HEK293 (cell line): ENCODE results near the gene GSC2.
A peak's percentile ranks its signal among the peaks of the same experiment; 100 is the strongest.

Experiments used
- CTCF ChIA-PET: fragments of 350-600 bp; formaldehyde crosslinking; extraction: SDS; loops from one replicate; lab custom pipeline; 2021; ENCODE audit warnings: antibody characterized with exemption; lab: Yijun Ruan, JAX
- POLR2A ChIA-PET: fragments of 300-600 bp; formaldehyde crosslinking; extraction: SDS; loops from one replicate; lab custom pipeline; 2020; ENCODE audit warnings: antibody characterized with exemption, inconsistent platforms; lab: Yijun Ruan, JAX
- H3K27ac ChIP-seq: fragments of 200-500 bp; sonication (Bioruptor generic); 2 replicates; pipeline ENCODE4 v1.5.1; 2014; ENCODE audit warnings: low read depth, low read length, control low read depth, inconsistent platforms; ENCODE audit errors: extremely low read depth
- H3K36me3 ChIP-seq, 2 experiments: fragments of 200-500 bp in 1 of 2; sonication (Bioruptor generic) in 1 of 2; 1 replicate in 1 of 2; 2 replicates in 1 of 2; pipeline ENCODE4 v1.5.1; 2014 to 2017; ENCODE audit warnings: inconsistent platforms in 2 of 2, low read length in 2 of 2; ENCODE audit not compliant: control insufficient read depth in 2 of 2, insufficient read depth in 1 of 2
- H3K4me1 ChIP-seq: fragments of 200-500 bp; sonication (Bioruptor generic); 2 replicates; pipeline ENCODE4 v1.5.1; 2014; ENCODE audit warnings: mild to moderate bottlenecking, low read length, inconsistent platforms; ENCODE audit not compliant: control insufficient read depth, insufficient read depth
- H3K4me3 ChIP-seq: 2 replicates; pipeline ENCODE4 v1.5.1; 2011; ENCODE audit warnings: low read depth, mild to moderate bottlenecking, control low read depth, low read length, moderate library complexity
- H3K9me3 ChIP-seq: fragments of 200-500 bp; sonication (Bioruptor generic); 2 replicates; pipeline ENCODE4 v1.5.1; 2014; ENCODE audit warnings: low read depth, low read length, inconsistent platforms; ENCODE audit not compliant: control insufficient read depth, insufficient read depth
- FEZF1 ChIP-seq: fragments of 450-650 bp; formaldehyde crosslinking; IDR thresholded peaks from 2 replicates; pipeline ENCODE4 v1.5.1; 2016; ENCODE audit warnings: missing biosample characterization, missing genetic modification characterization
- GLI2 ChIP-seq: fragments of 450-650 bp; formaldehyde crosslinking; IDR thresholded peaks from 2 replicates; pipeline ENCODE4; 2017; ENCODE audit warnings: missing biosample characterization, missing genetic modification characterization, low read depth, borderline replicate concordance
- KLF16 ChIP-seq: fragments of 450-650 bp; formaldehyde crosslinking; IDR thresholded peaks from 2 replicates; pipeline ENCODE4 v1.5.1; 2017; ENCODE audit warnings: missing biosample characterization, missing genetic modification characterization
- KLF8 ChIP-seq: fragments of 450-650 bp; formaldehyde crosslinking; IDR thresholded peaks from 2 replicates; pipeline ENCODE4 v1.5.1; 2016; ENCODE audit warnings: missing biosample characterization, missing genetic modification characterization
- PRDM2 ChIP-seq: fragments of 450-650 bp; formaldehyde crosslinking; IDR thresholded peaks from 2 replicates; pipeline ENCODE4 v1.5.1; 2016; ENCODE audit warnings: missing biosample characterization, missing genetic modification characterization, borderline replicate concordance
- SCRT2 ChIP-seq: fragments of 450-650 bp; formaldehyde crosslinking; IDR thresholded peaks from 2 replicates; pipeline ENCODE4 v1.5.1; 2016; ENCODE audit warnings: missing biosample characterization, missing genetic modification characterization
- ZBTB48 ChIP-seq: fragments of 450-650 bp; formaldehyde crosslinking; IDR thresholded peaks from 2 replicates; pipeline ENCODE4 v1.5.1; 2016; ENCODE audit warnings: missing biosample characterization, missing genetic modification characterization
- ZFP41 ChIP-seq: fragments of 450-650 bp; formaldehyde crosslinking; IDR thresholded peaks from 2 replicates; pipeline ENCODE4 v1.5.1; 2016; ENCODE audit warnings: missing biosample characterization, missing genetic modification characterization, borderline replicate concordance
- ZNF10 ChIP-seq: fragments of 450-650 bp; formaldehyde crosslinking; IDR thresholded peaks from 2 replicates; pipeline ENCODE4 v1.5.1; 2017; ENCODE audit warnings: missing biosample characterization, missing genetic modification characterization
- ZNF184 ChIP-seq: fragments of 450-650 bp; IDR thresholded peaks from 2 replicates; pipeline ENCODE4 v1.5.1; 2018; ENCODE audit warnings: missing biosample characterization, mild to moderate bottlenecking, missing genetic modification characterization
- ZNF292 ChIP-seq: fragments of 450-650 bp; formaldehyde crosslinking; IDR thresholded peaks from 2 replicates; pipeline ENCODE4 v1.5.1; 2016; ENCODE audit warnings: low read depth, missing biosample characterization, missing genetic modification characterization, borderline replicate concordance
- ZNF311 ChIP-seq: fragments of 450-650 bp; formaldehyde crosslinking; IDR thresholded peaks from 2 replicates; pipeline ENCODE4 v1.5.1; 2017; ENCODE audit warnings: missing biosample characterization, missing genetic modification characterization, borderline replicate concordance
- ZNF354C ChIP-seq: fragments of 450-650 bp; formaldehyde crosslinking; IDR thresholded peaks from 2 replicates; pipeline ENCODE4 v1.5.1; 2016; ENCODE audit warnings: missing biosample characterization, missing genetic modification characterization, low read depth, borderline replicate concordance
- ZNF366 ChIP-seq: fragments of 450-650 bp; formaldehyde crosslinking; conservative IDR thresholded peaks from 2 replicates; pipeline ENCODE4 v1.5.1; 2016; ENCODE audit warnings: missing biosample characterization, missing genetic modification characterization
- ZNF37A ChIP-seq: fragments of 450-650 bp; IDR thresholded peaks from 2 replicates; pipeline ENCODE4 v1.5.1; 2018; ENCODE audit warnings: missing biosample characterization, missing genetic modification characterization
- ZNF501 ChIP-seq: fragments of 450-650 bp; formaldehyde crosslinking; IDR thresholded peaks from 2 replicates; pipeline ENCODE4 v1.5.1; 2016; ENCODE audit warnings: missing biosample characterization, missing genetic modification characterization
- ZNF549 ChIP-seq: fragments of 450-650 bp; IDR thresholded peaks from 2 replicates; pipeline ENCODE4 v1.5.1; 2018; ENCODE audit warnings: missing biosample characterization, missing genetic modification characterization, mild to moderate bottlenecking, inconsistent platforms, moderate library complexity
- ZNF629 ChIP-seq: fragments of 450-650 bp; formaldehyde crosslinking; IDR thresholded peaks from 2 replicates; pipeline ENCODE4 v1.5.1; 2017; ENCODE audit warnings: missing biosample characterization, missing genetic modification characterization
- ZNF658 ChIP-seq: fragments of 450-650 bp; formaldehyde crosslinking; IDR thresholded peaks from 2 replicates; pipeline ENCODE4; 2016; ENCODE audit warnings: missing biosample characterization, missing genetic modification characterization
- ZNF707 ChIP-seq: fragments of 450-650 bp; formaldehyde crosslinking; IDR thresholded peaks from 2 replicates; pipeline ENCODE4 v1.5.1; 2016; ENCODE audit warnings: missing biosample characterization, missing genetic modification characterization
- TF ChIP-seq, protein P1 (sequence below): fragments of 450-650 bp; formaldehyde crosslinking; IDR thresholded peaks from 2 replicates; pipeline ENCODE4 v1.5.1; 2016; ENCODE audit warnings: missing biosample characterization, missing genetic modification characterization
- TF ChIP-seq, protein P2 (sequence below): fragments of 450-650 bp; formaldehyde crosslinking; IDR thresholded peaks from 2 replicates; pipeline ENCODE4 v1.5.1; 2016; ENCODE audit warnings: missing biosample characterization, missing genetic modification characterization
- TF ChIP-seq, protein P3 (sequence below): fragments of 450-650 bp; formaldehyde crosslinking; IDR thresholded peaks from 2 replicates; pipeline ENCODE4 v1.5.1; 2016; ENCODE audit warnings: missing biosample characterization, missing genetic modification characterization

GSC2 gene

GRCh38 chr22:19178657-19179496 lies 28.8 kb upstream of the GSC2 start, which contains the start of gene SLC25A1 (continued):
- TF ChIP-seq PRDM2 (tag by site-specific recombination), result no peak
- TF ChIP-seq ZNF549 (tag by site-specific recombination), result no peak
- no peak for TF ChIP-seq FEZF1
- peak; percentile 70 for TF ChIP-seq KLF16 (tag by site-specific recombination)
- TF ChIP-seq, protein P1, sequence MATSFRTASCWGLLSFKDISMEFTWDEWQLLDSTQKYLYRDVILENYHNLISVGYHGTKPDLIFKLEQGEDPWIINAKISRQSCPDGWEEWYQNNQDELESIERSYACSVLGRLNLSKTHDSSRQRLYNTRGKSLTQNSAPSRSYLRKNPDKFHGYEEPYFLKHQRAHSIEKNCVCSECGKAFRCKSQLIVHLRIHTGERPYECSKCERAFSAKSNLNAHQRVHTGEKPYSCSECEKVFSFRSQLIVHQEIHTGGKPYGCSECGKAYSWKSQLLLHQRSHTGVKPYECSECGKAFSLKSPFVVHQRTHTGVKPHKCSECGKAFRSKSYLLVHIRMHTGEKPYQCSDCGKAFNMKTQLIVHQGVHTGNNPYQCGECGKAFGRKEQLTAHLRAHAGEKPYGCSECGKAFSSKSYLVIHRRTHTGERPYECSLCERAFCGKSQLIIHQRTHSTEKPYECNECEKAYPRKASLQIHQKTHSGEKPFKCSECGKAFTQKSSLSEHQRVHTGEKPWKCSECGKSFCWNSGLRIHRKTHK, result no peak
- TF ChIP-seq GLI2 (tag by site-specific recombination), result no peak
- TF ChIP-seq ZBTB48 (tag by site-specific recombination), result peak; percentile 58
- no peak for TF ChIP-seq ZNF366 (tag by site-specific recombination)
- TF ChIP-seq, all 188 proteins: peak for 41

DNA sequence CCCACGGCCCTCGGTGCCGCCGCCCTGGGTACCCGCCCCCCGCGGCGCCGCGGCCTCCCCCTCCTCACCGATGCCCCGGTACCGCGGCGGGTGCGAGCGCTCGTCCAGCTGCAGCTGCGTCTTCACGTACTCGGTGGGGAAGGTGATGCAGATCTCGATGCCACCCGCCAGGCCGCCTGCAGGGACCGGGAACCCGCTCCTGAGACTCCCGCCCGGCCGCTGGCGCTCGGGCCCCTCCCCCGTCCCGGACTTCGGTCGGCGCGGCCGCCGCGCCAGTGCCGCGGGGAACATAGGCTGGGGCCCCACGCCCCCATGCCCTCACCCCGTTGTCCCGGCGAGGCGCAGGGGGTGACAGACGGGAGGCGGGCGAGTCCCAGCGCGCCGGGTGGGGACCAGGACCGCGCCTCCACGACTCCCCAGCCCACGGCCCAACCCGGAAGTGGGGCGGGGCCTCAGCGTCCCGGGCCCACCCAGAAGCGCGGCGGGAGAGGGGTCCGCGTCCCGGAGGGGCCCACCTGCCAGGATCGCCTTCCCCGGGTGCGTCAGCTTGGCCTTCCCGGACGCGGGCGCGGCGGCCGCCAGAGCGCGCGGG lies 28.1 kb upstream of the GSC2 start:
- no peaks in the 10 kb centered on the region for H3K9me3 ChIP-seq
- CTCF ChIA-PET, result interaction anchor here (0.7 to 3.0 kb wide), 22 partner anchors 8 to 452 kb away, joined by 3 to 18 read pairs (median 4); partner anchors contain the start of gene ESS2
- POLR2A ChIA-PET, result interaction anchor here (0.5 to 3.2 kb wide), 18 partner anchors 9 to 452 kb away, joined by 3 to 26 read pairs (median 5); partner anchors contain the start of genes CDC45, CLTCL1, DGCR2 and ESS2
- H3K27ac ChIP-seq, result peak overlapping the region; percentile 84
- peaks cover 0 to 46% of the 10 kb centered on the region in 2 experiments; a peak in 1 of 3 replicates for H3K36me3 ChIP-seq
- no peaks in the 10 kb centered on the region; the same call in 1 of the 2 replicates for H3K4me1 ChIP-seq
- H3K4me3 ChIP-seq, result peak overlapping the region; percentile 82
- TF ChIP-seq ZNF10 (tag by site-specific recombination) (no peak), ZNF707 (tag by site-specific recombination) (no peak), KLF8 (peak; percentile 52), ZNF501 (tag by site-specific recombination) (no peak), ZNF184 (no peak), ZBTB48 (tag by site-specific recombination) (0 out of 2 replicates have a peak, but pooled peaks have one; percentile 32), ZFP41 (tag by site-specific recombination) (no peak), ZNF311 (no peak), ZNF292 (tag by site-specific recombination) (no peak), ZNF658 (tag by site-specific recombination) (no peak), ZNF629 (tag by site-specific recombination) (no peak), ZNF37A (tag by site-specific recombination) (no peak), ZNF354C (tag by site-specific recombination) (no peak), SCRT2 (tag by site-specific recombination) (no peak)
- TF ChIP-seq, protein P2, sequence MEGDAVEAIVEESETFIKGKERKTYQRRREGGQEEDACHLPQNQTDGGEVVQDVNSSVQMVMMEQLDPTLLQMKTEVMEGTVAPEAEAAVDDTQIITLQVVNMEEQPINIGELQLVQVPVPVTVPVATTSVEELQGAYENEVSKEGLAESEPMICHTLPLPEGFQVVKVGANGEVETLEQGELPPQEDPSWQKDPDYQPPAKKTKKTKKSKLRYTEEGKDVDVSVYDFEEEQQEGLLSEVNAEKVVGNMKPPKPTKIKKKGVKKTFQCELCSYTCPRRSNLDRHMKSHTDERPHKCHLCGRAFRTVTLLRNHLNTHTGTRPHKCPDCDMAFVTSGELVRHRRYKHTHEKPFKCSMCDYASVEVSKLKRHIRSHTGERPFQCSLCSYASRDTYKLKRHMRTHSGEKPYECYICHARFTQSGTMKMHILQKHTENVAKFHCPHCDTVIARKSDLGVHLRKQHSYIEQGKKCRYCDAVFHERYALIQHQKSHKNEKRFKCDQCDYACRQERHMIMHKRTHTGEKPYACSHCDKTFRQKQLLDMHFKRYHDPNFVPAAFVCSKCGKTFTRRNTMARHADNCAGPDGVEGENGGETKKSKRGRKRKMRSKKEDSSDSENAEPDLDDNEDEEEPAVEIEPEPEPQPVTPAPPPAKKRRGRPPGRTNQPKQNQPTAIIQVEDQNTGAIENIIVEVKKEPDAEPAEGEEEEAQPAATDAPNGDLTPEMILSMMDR (tag by site-specific recombination), result no peak
- TF ChIP-seq, protein P3, sequence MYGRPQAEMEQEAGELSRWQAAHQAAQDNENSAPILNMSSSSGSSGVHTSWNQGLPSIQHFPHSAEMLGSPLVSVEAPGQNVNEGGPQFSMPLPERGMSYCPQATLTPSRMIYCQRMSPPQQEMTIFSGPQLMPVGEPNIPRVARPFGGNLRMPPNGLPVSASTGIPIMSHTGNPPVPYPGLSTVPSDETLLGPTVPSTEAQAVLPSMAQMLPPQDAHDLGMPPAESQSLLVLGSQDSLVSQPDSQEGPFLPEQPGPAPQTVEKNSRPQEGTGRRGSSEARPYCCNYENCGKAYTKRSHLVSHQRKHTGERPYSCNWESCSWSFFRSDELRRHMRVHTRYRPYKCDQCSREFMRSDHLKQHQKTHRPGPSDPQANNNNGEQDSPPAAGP (tag by site-specific recombination), result peak; percentile 47; the same call in 1 of the 2 replicates
